Testis (tissue), 2 donors: ENCODE data around the gene PCED1A.

Source experiments
- CTCF ChIP-seq, 3 experiments: fragments of 450-650 bp in 2 of 3; fragments of 200-600 bp in 1 of 3; sonication (generic) in 1 of 3; IDR thresholded peaks; one replicate each; pipeline ENCODE4 v1.5.1; 2016 to 2019; ENCODE audit warnings: antibody characterized with exemption in 3 of 3, mild to moderate bottlenecking in 2 of 3, moderate library complexity in 1 of 3
- POLR2A ChIP-seq: fragments of 450-650 bp; IDR thresholded peaks from one replicate; pipeline ENCODE4 v1.6.1; 2017; ENCODE audit warnings: antibody characterized with exemption, mild to moderate bottlenecking, moderate library complexity

- TF ChIP-seq POLR2A, result no peak
- no peak for TF ChIP-seq CTCF (IDR thresholded peaks at IDR 0.05)
Observed at GRCh38 chr20:2820896-2821869, 19.3 kb downstream of the PCED1A start.
